Hematopoietic multipotent progenitor cell treated with erythropoietin and hydrocortisone succinate and interleukin-3 and kit ligand, for 4 days (in vitro differentiated cells): ENCODE data around the gene DISP3.

Experiments used
- DNase-seq: peaks from one replicate; pipeline ENCODE4 v3.0.0-alpha.2; 2015

The DISP3 gene

GRCh38 chr1:11518016-11518701 lies 39.2 kb downstream of the DISP3 start:
- DNase-seq = no peak

DNA sequence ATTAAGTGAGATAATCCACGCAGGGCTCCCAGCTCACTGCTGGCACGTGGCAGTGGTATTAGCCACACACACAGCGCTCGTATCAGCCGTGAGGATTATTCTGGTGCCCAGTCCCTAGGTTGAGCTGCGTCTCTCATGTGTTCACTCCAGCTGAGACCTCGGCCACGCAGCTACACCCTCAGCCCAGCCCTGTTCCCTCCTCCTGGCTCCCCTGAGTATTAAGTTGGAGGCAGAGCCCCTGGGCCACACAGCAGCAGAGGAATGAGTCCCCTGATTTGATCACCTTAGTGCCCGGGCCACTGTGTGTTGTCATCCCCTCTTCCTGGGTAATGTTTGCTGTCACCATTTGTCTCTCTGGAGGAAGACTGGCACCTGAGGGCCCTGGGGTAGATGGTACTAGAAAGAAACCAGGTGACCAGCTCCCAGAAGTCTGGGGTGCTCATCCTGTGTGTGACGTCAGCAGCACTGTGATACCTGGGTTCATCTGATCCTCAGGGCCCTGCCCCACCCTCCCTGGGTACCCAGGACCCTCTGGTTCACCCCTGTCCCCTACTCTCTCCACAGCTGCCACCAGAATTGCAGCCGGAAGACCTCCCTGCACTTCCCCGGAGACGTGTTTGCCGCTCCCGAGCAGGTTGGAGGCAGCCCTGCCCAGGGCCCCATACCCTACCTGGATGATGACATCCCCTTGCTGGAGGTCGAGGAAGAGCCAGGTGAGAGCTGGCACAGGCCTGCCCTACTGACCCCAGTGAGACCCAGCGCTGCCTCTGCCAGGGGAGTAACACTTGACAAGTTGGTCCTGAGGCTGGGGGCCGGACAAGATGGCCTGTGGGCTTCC lies 40.1 kb downstream of the DISP3 start:
- no peak for DNase-seq

DNA sequence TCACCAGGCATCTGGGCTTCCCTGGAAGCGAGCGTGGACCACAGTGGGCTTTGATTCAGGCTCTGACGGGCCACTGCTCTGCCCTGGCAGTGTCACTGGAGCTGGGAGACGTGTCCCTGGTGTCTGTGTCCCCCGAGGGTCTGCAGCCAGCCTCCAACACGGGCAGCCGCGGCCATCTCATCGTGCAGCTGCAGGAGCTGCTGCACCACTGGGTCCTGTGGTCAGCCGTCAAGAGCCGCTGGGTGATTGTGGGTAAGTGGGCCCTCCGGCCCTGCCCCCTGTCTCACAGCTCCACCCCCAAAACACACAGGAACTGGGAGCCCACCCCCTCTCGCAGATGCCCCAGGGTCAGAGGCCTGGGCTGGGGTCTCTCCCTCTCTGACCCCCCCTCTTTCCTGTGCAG lies 40.7 kb downstream of the DISP3 start:
- DNase-seq = no peak

- no peak for DNase-seq
These were observed 41.7 kb downstream of the DISP3 start for GRCh38 chr1:11520531-11521233.

DNA sequence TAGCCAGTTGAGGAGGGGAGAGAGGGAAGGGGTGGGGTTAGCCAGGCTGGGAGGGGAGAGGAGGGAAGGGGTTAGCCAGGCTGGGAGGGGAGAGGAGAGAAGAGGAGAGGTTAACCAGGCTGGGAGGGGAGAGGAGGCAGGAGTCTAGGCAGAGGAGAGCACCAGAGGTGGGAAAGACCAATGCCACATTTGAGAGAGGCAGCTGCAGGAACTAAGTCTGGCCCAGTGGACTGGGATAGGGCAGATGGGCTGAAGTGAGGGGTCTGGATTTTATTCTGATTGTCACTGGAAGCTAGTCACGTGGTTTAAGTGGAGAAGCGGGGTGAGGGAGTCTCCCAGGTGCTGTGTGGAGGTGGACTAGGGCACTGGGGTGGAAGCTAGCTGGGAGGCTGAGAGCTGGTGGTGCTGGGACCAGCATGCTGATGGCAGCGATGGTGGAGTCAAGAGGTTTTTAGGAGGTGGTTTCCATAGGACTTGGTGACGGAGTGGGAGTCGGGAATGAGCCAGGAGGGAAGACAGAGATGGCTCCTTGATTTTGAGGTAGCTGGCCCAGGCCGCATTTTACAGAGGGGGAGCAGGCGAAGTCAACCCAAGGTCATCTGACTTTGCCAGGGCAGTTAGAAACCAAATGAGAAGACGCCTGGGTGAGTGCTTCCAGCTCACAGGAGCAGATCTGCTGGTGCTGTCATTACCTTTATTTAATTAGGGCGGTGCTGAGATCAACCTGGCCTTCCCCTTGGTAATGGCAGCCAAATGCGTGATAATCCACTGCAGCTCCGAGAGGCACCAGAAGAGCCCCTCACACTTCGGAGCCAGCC lies 42.8 kb downstream of the DISP3 start:
- no peak for DNase-seq

DNA sequence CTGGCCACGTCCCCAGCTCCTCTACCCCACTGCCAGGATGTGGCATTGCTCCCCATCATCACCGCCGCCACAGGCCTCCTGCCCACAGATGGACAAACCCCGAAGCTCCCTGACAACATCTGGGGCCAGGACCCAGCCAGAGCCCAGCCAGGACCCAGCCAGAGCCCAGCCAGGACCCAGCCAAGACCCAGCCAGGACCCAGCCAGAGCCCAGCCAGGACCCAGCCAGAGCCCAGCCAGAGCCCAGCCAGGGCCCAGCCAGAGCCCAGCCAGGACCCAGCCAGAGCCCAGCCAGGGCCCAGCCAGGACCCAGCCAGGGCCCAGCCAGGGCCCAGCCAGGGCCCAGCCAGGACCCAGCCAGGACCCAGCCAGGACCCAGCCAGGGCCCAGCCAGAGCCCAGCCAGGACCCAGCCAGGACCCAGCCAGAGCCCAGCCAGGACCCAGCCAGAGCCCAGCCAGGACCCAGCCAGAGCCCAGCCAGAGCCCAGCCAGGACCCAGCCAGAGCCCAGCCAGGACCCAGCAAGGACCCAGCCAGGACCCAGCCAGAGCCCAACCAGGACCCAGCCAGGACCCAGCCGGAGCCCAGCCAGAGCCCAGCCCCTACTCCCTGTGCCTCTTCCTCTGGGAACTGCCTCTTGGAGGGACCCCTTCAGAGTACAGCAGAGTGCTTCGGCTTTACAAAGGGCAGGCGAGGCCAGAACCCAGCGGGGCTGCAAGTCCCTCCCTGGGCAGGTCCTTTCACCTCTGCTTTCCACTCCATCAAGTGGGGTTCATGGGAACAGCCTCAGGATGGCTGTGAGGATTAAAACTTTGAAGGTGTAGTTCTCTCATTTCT lies 43.7 kb downstream of the DISP3 start:
- DNase-seq = no peak

DNA sequence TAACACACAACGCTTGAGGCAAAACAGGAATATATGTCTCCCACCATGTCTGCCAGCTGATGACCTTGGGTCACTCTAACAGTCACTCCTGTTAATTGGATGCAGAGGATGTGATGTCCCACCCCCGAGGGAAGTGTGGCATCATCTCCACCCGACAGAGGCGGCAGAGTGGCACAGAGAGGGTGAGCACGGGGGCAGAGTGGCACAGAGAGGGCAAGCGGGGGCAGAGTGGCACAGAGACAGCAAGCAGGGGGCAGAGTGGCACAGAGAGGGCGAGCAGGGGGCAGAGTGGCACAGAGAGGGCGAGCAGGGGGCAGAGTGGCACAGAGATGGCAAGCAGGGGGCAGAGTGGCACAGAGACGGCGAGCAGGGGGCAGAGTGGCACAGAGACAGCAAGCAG lies 44.3 kb downstream of the DISP3 start:
- no peak for DNase-seq

DNA sequence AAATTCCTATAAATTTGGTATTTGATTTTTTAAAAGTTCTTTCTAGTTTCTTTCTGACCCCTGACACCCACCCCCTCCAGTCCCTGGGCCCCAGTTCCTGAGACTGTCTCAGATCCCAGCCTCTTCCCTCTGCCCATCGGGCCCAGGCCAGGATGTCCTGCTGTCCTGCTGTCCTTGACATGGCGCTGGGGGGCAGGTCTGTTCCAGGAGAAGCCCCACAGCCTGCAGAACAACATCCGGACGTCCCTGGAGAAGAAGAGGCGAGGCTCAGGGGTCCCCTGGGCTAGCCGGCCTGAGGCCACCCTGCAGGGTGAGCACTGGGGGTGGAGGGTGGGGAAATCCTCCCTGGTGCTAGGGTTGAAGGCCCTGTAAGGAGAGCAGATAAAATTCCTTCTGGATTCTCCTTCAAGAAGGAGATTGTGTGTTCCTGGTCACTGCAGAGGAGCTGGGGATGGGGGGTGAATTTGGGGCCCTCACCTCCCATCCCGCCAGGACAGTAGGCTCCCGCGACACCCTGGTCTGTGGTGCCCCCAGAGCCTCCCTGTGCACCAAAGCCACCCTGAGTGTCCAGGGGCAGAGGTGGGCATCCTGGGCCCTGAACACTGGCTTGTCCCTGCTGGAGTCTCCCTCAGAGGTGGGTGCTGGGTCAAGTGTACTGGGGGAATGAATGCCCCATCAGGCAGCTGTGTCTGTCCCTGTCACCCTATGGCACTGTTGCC lies 45.0 kb downstream of the DISP3 start:
- DNase-seq = no peak

DNA sequence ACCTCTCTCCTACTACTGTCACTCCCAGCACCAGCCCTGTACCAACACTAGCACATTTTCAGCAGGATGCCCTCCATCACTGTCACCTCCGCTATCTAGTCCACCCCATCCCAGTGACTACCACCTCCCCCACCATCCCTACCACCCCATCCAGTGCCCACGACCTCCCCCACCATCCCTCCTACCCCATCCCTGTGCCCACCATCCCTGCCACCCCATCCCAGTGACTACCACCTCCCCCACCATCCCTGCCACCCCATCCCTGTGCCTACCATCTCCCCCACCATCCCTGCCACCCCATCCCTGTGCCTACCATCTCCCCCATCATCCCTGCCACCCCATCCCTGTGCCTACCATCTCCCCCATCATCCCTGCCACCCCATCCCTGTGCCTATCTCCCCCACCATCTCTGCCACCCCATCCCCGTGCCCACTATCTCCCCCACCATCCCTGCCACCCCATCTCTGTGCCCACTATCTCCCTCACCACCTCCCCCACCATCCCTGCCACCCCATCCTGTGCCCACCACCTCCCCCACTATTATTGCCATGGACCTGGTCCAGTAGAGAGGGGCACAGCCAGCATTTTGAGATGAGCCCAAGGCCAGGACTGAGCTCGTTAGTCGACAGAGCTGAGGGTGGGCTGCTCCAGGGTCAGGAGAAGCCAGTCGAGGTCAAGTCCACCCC lies 45.7 kb downstream of the DISP3 start:
- DNase-seq = no peak

DNA sequence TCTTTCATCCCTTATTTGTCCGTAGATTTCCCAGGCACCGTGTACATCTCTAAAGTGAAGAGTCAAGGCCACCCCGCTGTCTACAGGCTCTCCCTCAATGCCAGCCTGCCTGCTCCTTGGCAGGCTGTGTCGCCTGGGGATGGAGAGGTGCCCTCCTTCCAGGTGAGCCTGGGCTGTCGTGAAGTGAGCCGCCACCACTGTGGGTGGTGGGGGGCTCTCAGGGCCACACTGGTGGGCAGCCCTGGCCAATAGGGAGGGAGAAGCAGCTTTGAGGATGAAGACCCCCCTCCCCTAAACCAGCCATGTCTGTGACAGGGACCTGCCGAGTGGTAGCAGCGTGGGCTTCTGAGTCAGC lies 46.2 kb downstream of the DISP3 start:
- DNase-seq = no peak

GRCh38 chr1:11525516-11525915 lies 46.6 kb downstream of the DISP3 start:
- no peak for DNase-seq

DNA sequence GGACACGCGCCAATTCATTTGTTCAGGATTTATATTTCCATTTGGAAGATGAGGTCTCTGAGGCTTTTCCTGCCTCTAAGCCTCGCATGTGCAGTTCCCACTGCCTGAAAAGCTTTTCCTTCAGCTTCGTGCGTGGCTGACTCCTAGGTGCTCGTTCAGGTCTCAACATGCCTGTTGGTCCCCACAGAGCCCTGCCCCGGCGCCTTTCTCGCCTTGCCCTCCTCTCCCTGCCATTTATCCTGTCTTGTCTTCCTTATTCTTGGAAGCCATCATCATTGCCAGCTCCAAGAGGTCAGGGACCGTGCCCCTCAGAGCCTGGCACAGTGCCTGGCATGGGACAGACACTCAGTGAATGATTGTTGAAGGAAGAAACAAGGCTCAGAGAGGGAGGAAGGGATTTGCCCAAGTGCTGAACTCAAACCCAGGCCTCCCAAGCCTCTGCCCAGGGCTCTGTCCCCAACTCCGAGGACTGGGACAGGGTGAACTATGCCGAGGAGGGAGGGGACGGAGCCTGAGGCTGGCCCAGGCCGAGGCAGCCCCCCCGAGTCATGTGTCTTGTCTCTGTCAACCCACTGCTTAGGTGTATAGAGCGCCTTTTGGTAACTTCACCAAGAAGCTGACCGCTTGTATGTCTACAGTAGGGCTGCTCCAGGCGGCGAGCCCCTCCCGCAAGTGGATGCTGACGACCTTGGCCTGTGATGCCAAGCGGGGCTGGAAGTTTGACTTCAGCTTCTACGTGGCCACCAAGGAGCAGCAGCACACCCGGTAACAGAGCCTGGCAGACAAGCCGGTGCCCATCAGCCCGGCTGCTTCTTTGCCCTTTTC lies 47.3 kb downstream of the DISP3 start:
- DNase-seq = no peak

DNA sequence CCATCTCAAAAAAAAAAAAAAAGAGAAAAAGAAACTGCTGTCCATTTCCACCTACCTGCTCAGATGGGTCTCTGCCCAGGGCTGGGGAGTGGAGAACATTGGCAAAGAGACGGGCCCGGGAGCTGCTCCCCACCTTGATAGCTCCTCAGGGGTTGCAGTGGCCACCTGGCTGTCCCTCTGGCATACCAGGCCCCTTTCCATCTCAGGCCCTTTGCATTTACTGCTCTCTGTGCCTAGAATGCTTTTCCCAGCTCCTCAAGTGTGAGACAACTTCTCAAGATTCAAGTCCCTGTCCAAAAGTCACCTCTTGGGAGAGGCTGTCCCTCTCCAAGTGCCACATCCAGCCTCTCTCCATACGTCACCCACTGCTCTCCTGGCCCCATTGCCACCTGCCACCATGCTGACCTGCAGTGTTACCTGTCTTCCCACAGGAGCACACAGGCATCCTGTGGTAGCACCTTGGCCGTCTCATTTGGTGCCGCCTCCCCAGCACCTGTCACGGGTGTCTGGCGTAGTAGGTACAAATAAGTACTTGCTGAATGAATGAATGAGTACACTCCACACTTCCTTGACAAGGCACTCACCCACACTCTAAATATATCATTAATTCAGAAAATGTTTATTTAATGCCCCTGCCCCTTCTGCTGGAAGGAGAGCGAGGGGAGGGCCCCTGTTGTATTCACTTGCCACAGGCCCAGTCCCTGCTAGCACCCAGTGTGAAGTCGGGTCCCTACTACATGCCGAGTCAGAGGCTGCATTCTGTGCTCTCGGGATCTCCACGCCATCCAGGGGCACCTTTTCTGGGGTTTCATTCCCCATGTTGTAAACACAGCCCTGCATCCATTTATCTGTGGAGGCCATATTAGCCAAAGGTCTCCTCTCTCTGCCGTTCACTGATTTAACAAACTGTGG lies 48.8 kb downstream of the DISP3 start:
- DNase-seq = no peak

DNA sequence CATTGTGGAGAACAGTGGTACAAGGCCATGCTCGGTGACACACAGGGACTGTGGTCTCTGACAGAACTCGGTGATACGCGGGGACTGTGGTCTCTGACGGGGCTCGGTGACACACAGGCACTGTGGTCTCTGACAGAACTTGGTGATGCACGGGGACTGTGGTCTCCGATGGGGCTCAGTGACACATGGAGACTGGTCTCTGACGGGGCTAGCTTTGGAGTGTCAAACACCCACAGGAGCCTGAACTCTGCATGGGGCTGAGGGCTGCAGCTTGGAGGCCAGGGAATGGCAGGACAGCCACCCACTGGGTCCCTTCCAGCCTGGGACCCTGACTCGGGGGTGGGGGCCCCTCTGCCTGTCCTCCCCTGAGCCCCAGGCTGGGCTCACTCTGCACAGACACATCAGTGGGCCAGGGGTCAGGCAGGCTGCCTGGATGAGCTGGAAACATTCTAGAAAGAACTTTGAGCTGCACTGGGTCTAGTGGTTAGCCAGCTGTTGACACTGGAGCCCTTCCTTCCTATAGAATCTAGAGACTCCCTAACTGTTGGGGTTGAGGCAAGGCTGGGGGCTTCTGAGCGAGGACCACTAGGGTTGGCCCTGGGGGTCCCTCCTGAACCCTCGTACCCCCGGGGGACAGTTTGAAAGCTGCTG lies 49.8 kb downstream of the DISP3 start:
- no peak for DNase-seq

- no peak for DNase-seq
These were observed 50.4 kb downstream of the DISP3 start for GRCh38 chr1:11529330-11529729.

DNA sequence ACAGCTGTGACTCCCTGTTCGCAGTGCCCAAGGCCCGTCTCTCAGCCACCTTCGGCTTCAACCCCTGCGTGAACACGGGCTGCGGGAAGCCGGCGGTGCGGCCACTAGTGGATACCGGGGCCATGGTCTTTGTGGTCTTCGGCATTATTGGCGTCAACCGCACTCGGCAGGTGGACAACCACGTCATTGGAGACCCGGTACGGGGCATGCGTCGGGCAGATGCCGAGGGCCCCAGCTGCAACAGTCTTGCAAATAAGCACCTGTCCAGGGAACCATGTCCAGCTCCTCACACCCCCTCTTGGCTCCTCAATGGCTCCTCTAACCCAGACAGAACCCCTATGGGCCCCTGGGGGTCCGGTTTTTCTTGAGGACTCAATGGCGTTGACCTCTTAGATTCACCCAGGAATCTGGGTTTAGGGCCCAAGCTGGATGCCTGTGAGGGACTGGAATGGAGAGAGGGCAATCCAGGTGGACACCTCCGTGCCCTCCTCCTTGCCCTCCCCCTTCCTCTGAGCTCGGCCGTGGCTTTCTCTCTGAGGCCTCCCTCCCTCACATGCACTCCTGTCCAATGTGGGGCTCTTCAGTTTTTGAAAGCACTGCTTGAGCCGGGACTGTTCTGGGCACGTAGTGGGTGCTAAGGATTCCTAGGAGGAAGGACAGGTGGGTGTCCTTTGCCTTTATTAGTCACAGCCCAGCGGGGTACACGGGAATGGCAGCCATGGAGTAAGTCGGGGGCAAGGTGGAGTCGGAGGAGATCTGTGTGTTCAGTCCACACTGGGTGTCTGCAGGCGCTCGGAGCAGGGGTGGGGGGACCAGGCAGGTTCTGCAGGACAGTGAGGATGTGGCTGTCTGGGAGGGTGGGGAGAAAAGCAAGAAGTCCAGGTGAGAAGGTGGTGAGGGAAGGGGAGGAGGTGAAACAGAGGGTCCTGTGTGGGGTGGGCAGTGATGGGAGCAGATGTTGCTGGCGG lies 51.1 kb downstream of the DISP3 start:
- no peak for DNase-seq

DNA sequence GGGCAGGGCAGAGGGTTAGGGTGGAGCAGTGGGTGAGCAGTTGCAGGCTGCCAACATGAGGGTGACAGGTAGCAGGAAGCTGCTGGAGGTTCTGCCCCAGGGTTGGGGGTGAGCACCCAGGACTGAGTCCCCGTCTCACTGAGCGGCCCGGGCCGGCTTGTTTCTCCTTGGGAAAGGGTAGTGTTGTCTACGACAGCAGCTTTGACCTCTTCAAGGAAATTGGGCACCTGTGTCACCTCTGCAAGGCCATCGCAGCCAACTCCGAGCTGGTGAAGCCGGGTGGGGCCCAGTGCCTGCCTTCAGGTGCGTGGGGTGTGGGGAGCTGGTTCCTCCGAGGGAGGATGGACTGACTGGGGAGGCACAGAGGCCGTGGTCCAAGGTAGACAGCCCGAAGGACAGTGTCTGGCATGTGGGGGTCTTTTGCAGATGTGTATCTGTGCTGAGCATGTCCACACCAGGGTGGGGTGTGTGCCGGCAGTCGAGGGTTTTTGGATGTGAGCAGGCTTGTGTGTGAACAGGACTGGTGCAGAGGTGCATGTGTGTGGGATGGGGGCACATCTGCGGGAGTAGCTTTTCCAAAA lies 51.9 kb downstream of the DISP3 start:
- no peak for DNase-seq
